Cardiac atrium fibroblast (primary cell): ENCODE results near the gene LRFN5. TPM values are rescaled to one million over a fixed set of nuclear protein-coding genes. Genes with fewer than 3 reads are reported as not detected.

Experiments
- total RNA-seq: library from RNA; depleted of rRNA; stranded (reverse); fragments of >200 nt; gene quantifications from 2 replicates; pipeline ENCODE4 v1.2.3, GENCODE V29; 2015

The LRFN5 gene
- 1.3 and 1.6 TPM in 2 replicates for total RNA-seq

DNA sequence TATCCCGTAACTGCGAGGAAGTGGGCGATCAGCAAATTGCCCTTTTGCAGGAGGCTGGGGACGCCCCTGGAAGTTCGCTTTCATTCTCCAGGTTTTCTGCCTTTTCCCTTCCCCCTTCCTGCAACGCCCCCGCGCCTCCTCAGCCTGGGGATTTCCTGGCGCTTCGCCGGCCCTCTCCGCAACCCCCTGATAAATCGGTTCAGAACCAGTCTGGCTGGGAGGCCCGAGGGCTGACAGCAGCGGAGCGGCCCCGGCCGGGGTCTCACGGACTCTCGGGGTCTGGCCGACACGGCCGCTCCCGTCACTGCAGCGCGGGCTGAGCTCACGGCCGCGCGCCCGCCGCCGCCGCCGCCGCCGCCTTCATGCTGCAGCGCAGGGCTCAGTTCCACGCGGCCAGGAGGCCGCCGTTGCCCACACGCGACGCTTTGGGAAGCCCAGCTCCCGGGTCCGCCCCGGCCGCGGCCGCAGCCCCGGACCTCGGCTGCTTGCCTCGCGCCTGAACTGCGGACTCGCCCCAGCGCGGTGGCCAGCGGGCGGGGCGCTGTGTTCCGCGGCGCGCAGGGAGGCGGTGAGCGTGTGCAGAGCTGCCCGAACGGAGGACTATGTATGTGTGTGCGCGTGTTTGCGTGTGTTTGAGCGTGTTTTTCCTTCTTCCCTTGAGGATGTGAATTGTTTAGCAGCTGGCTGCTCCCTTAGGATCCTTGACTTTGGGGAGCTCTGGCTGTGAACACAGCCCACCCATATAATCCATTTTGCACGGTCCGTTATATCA, at the start of gene LRFN5:
Gene LRFN5 (plus strand): TSS at position 345 of the 772 bp plus-strand sequence.

